Lower leg skin (tissue), 3 donors: ENCODE data around the gene ZBTB20.

Experiments used
- CTCF ChIP-seq, 3 donors: fragments of 450-650 bp; IDR thresholded peaks; one replicate each; pipeline ENCODE4 v1.5.1; 2016; ENCODE audit warnings: antibody characterized with exemption in 3 of 3, mild to moderate bottlenecking in 3 of 3, moderate library complexity in 2 of 3
- POLR2A ChIP-seq, 2 donors: fragments of 450-650 bp; IDR thresholded peaks; one replicate each; pipeline ENCODE4 v1.6.1; 2016 to 2017; ENCODE audit warnings: antibody characterized with exemption in 2 of 2, mild to moderate bottlenecking in 1 of 2, moderate library complexity in 1 of 2

- TF ChIP-seq CTCF (IDR thresholded peaks at IDR 0.05) (no peak), POLR2A (IDR thresholded peaks at IDR 0.05) (no peak)
These were observed 808.3 kb downstream of the ZBTB20 start for GRCh38 chr3:114338651-114339357.
